Sigmoid colon (tissue), 7 donors: Measurements from ENCODE around the gene TRIM52. TPM values are rescaled to one million over a fixed set of nuclear protein-coding genes. Genes with fewer than 3 reads are reported as not detected.

ENCODE experiments used
- DNase-seq: peaks from one replicate; pipeline ENCODE4 v3.0.0-alpha.2; 2019
- H3K27ac ChIP-seq, 4 donors: fragments of 200-600 bp; sonication (generic); one replicate each; pipeline ENCODE4 v1.5.1; 2016 to 2019; ENCODE audit warnings: mild to moderate bottlenecking in 1 of 4
- H3K27me3 ChIP-seq, 3 donors: fragments of 200-600 bp; sonication (generic); one replicate each; pipeline ENCODE4 v1.5.1; 2019; ENCODE audit warnings: mild to moderate bottlenecking in 1 of 3
- H3K36me3 ChIP-seq, 4 donors: fragments of 200-600 bp; sonication (generic); one replicate each; pipeline ENCODE4 v1.5.1; 2016 to 2019
- H3K4me1 ChIP-seq, 4 donors: fragments of 200-600 bp; sonication (generic); one replicate each; pipeline ENCODE4 v1.5.1; 2017 to 2019
- H3K4me3 ChIP-seq, 4 donors: fragments of 200-600 bp; sonication (generic); one replicate each; pipeline ENCODE4 v1.5.1; 2017 to 2019; ENCODE audit warnings: mild to moderate bottlenecking in 2 of 4, moderate library complexity in 1 of 4
- H3K9me3 ChIP-seq, 4 donors: fragments of 200-600 bp in 3 of 4; sonication (generic) in 3 of 4; one replicate each; pipeline versions ENCODE4 v1.5.1 to v1.6.1; 2013 to 2019
- CTCF ChIP-seq, 4 experiments: fragments of 450-650 bp in 3 of 4; fragments of 200-600 bp in 1 of 4; IDR thresholded peaks; one replicate each; pipeline ENCODE4 v1.5.1; 2016 to 2019; ENCODE audit warnings: antibody characterized with exemption in 4 of 4, mild to moderate bottlenecking in 3 of 4, moderate library complexity in 2 of 4
- EP300 ChIP-seq, 4 donors: sonication (generic); formaldehyde crosslinking; IDR thresholded peaks; one replicate each; pipeline ENCODE4 v1.6.1; 2017; ENCODE audit warnings: antibody characterized with exemption in 4 of 4
- POLR2A ChIP-seq, 2 donors: fragments of 450-650 bp; IDR thresholded peaks; one replicate each; pipeline ENCODE4 v1.6.1; 2016; ENCODE audit warnings: antibody characterized with exemption in 2 of 2, mild to moderate bottlenecking in 2 of 2, moderate library complexity in 2 of 2
- POLR2AphosphoS5 ChIP-seq, 4 donors: sonication (generic); formaldehyde crosslinking; IDR thresholded peaks; one replicate each; pipeline ENCODE4 v1.6.1; 2017; ENCODE audit warnings: antibody characterized with exemption in 4 of 4
- WGBS, 2 donors: extraction: QIAGEN DNeasy Blood & Tissue Kit; methylation state at CpG; one replicate each; pipeline ENCODE4 v1.1.7; 2013; 5-methylcytosine and 5-hydroxymethylcytosine counted together
- intact Hi-C: fragments of 100-400 bp; cut with DNase I; formaldehyde crosslinking; loops from one replicate; pipeline ENCODE4 v1.15.1; 2023
- polyA plus RNA-seq, 3 donors: library from polyadenylated mRNA; stranded (reverse); fragments of 200-250 nt; gene quantifications; one replicate each; pipeline ENCODE4 v1.2.3, GENCODE V29; 2013
- small RNA-seq, 3 donors: library from RNA; depleted of rRNA; stranded (forward); fragments of <200 nt; gene quantifications; one replicate each; pipeline ENCODE3, GENCODE V24; 2016
- total RNA-seq, 4 donors: library from RNA; depleted of rRNA; stranded (reverse); fragments of >200 nt; gene quantifications; one replicate each; pipeline ENCODE4 v1.1.0, GENCODE V29; 2016
- donor health status: healthy with polysubstance abuse.
- donor health status: Bipolar disorder and iron deficiency.
- donor health status: healthy.

Gene TRIM52
- total and polyA plus RNA-seq, 7 donors: 4.2 to 26.9 (median 9.6) TPM

GRCh38 chr5:181207214-181207959 lies 53.6 kb downstream of the TRIM52 start:
- H3K4me3 ChIP-seq: peak overlapping the region; percentile 39 to 71 (median 62)
- intact Hi-C loops: no loop called here
- no peaks in the 10 kb centered on the region for H3K9me3 ChIP-seq
- peaks cover 0 to 12% (median 11%) of the 10 kb centered on the region in 3 donors for H3K27me3 ChIP-seq
- peaks cover 0 to 38% (median 36%) of the 10 kb centered on the region in 4 donors for H3K4me1 ChIP-seq
- peak; percentile 90 for DNase-seq
- peak overlapping the region; percentile 71 to 85 (median 83) for H3K27ac ChIP-seq
- TF ChIP-seq POLR2A (IDR thresholded peaks at IDR 0.05): no peak
- TF ChIP-seq POLR2AphosphoS5 (IDR thresholded peaks at IDR 0.05): peak in 2 of 4 donors; percentile 42 to 59
- no peak for TF ChIP-seq CTCF (IDR thresholded peaks at IDR 0.05)
- 1% methylated on average over 36 of the region's 36 CpGs for WGBS, 2 donors
- no peaks in the 10 kb centered on the region for H3K36me3 ChIP-seq

DNA sequence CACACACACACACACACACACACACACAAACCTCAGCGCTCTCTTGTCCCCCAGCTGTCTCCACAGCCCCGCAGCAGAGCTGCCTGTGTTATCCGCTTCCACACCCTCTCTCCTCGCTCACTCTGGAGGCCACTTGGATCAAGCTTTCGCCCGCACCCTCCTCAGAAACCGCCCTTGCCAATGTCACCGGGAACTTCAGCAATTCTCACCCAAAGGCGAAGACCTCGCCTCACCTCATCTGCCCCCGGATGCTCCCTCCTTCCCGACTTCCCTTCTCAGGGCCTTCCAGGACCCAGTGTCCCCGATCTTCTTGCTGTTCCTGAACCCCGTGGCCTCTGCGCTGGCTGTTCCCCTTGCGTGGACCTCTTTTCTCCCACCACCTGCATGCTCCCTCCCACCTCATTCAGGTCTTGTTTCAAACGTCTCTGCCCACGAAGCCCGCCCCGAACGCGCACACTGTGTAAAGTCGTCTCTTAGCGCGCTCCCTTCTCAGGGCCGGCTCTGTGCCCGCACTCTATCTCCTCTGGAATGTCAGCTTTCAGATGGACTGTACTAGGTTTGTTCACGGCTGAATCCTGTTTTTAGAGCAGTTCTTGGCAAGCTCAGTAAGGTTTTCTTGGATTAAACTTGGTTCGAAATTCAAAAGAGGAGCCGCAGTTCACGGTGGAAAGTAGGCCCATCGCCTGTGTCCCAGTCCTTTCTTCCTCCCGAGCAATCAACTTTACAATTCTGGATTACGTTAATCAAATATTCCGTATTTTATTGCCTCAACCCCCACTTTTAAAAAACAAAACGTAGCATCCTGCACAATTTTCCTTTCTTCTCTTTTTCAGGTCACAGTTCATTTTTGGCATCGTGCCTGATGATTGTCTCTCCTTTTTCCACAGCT lies 54.9 kb downstream of the TRIM52 start:
- H3K4me3 ChIP-seq: peak overlapping the region; percentile 39 to 71 (median 62)
- H3K36me3 ChIP-seq: no peaks in the 10 kb centered on the region
- no peaks in the 10 kb centered on the region for H3K9me3 ChIP-seq
- H3K27me3 ChIP-seq: peaks cover 0 to 12% (median 11%) of the 10 kb centered on the region in 3 donors
- DNase-seq: peak; percentile 67
- TF ChIP-seq POLR2A (IDR thresholded peaks at IDR 0.05) (no peak), EP300 (IDR thresholded peaks at IDR 0.05) (no peak), POLR2AphosphoS5 (IDR thresholded peaks at IDR 0.05) (no peak), CTCF (IDR thresholded peaks at IDR 0.05) (no peak)
- 4 to 6% methylated on average over 37 of the region's 37 CpGs for WGBS, 2 donors
- intact Hi-C loops: loop anchor here (1.0 kb wide), 3 partner anchors 12 to 55 kb away; partner anchors contain the start of gene TRIM52
- H3K27ac ChIP-seq: peak overlapping the region; percentile 71 to 85 (median 83)
- peaks cover 0 to 38% (median 36%) of the 10 kb centered on the region in 4 donors for H3K4me1 ChIP-seq

Small RNAs within 50 kb of the gene (small RNA-seq; reads per million reads assigned to genes)
- gene MIR4638: 0 reads per million in 3 donors
- 0 reads per million in 3 donors for gene RNU6-705P
- 0 reads per million in 3 donors for gene SNORD95
- gene SNORD96A: 0 reads per million in 3 donors

Other genes with a start within 250 kb of the TRIM52 start
- gene BTNL9, start 220.9 kb downstream of the TRIM52 start, total RNA-seq: 10 to 100 TPM in 1 of 4 donors, 1 to 10 TPM in 3; 4.2 to 34.9 (median 7.1) TPM
- gene BTNL9, start 220.9 kb downstream of the TRIM52 start, polyA plus RNA-seq: 1 to 10 TPM in 2 of 3 donors, under 1 TPM in 1; 0.46 to 5.0 (median 1.8) TPM
- not detected for gene OR2V1, start 130.0 kb downstream of the TRIM52 start, total RNA-seq
- gene OR2V1, start 130.0 kb downstream of the TRIM52 start, polyA plus RNA-seq: not detected
- gene OR2V2, start 113.6 kb downstream of the TRIM52 start, total RNA-seq: not detected
- gene OR2V2, start 113.6 kb downstream of the TRIM52 start, polyA plus RNA-seq: not detected
- 1 to 10 TPM in 3 of 4 donors, under 1 TPM in 1; 0.55 to 2.1 (median 1.1) TPM for gene TRIM7, start 55.9 kb downstream of the TRIM52 start, total RNA-seq
- 1 to 10 TPM in 2 of 3 donors, under 1 TPM in 1; 0.60 to 5.3 (median 3.2) TPM for gene TRIM7, start 55.9 kb downstream of the TRIM52 start, polyA plus RNA-seq
- 10 to 100 TPM in 2 of 4 donors, 1 to 10 TPM in 2; 8.2 to 15.3 (median 11.8) TPM for gene TRIM41, start 37.9 kb downstream of the TRIM52 start, total RNA-seq
- 10 to 100 TPM; 13.2 to 25.3 (median 19.0) TPM for gene TRIM41, start 37.9 kb downstream of the TRIM52 start, polyA plus RNA-seq
- gene RACK1, start 17.2 kb downstream of the TRIM52 start, total RNA-seq: 1,000 to 10,000 TPM; 2,029 to 2,209 (median 2,163) TPM
- gene RACK1, start 17.2 kb downstream of the TRIM52 start, polyA plus RNA-seq: 1,000 to 10,000 TPM; 1,821 to 2,943 (median 2,181) TPM
- not detected for gene OR4F3, start 106.1 kb upstream of the TRIM52 start, total RNA-seq
- gene OR4F3, start 106.1 kb upstream of the TRIM52 start, polyA plus RNA-seq: not detected